ENCODE measurements around the gene EIPR1. TPM values are rescaled to one million over a fixed set of nuclear protein-coding genes. Genes with fewer than 3 reads are reported as not detected.

Gene EIPR1
- total and polyA plus RNA-seq, 2 of the 4 experiments (the other 2 are of a cell fraction): 46.5 to 67.4 TPM

Other genes with a start within 250 kb of the EIPR1 start
- 25.8 and 33.6 TPM in 2 replicates for gene TRAPPC12, start 1.9 kb upstream of the EIPR1 start, total RNA-seq (2012; rRNA removed)
- gene TRAPPC12, start 1.9 kb upstream of the EIPR1 start, polyA plus RNA-seq (2012; rRNA removed): 69.9 and 70.2 TPM in 2 replicates
- gene ADI1, start 141.7 kb upstream of the EIPR1 start, total RNA-seq (2012; rRNA removed): 43.2 and 49.7 TPM in 2 replicates
- 40.7 and 46.0 TPM in 2 replicates for gene ADI1, start 141.7 kb upstream of the EIPR1 start, polyA plus RNA-seq (2012; rRNA removed)
- gene RNASEH1, start 180.5 kb upstream of the EIPR1 start, total RNA-seq (2012; rRNA removed): 23.7 and 38.3 TPM in 2 replicates
- gene RNASEH1, start 180.5 kb upstream of the EIPR1 start, polyA plus RNA-seq (2012; rRNA removed): 21.7 and 23.5 TPM in 2 replicates
- gene RPS7, start 197.4 kb upstream of the EIPR1 start, total RNA-seq (2012; rRNA removed): 3,111 and 3,387 TPM in 2 replicates
- 1,199 and 1,260 TPM in 2 replicates for gene RPS7, start 197.4 kb upstream of the EIPR1 start, polyA plus RNA-seq (2012; rRNA removed)
- under 0.01 and 0.28 TPM in 2 replicates for gene COLEC11, start 217.3 kb upstream of the EIPR1 start, total RNA-seq (2012; rRNA removed)
- gene COLEC11, start 217.3 kb upstream of the EIPR1 start, polyA plus RNA-seq (2012; rRNA removed): 0.24 and 0.55 TPM in 2 replicates

Data from IMR-90 (cell line).